ENCODE data around the gene RFX8. TPM values are rescaled to one million over a fixed set of nuclear protein-coding genes. Genes with fewer than 3 reads are reported as not detected.
"Not testable (repeated sequence)": the region's sequence is repeated elsewhere in the genome, so short reads cannot be mapped to it uniquely, and the experiment has no call there.

The RFX8 gene
- total RNA-seq, 2 donors from 2014 or later, result 0.97 TPM; not detected in 1

DNA sequence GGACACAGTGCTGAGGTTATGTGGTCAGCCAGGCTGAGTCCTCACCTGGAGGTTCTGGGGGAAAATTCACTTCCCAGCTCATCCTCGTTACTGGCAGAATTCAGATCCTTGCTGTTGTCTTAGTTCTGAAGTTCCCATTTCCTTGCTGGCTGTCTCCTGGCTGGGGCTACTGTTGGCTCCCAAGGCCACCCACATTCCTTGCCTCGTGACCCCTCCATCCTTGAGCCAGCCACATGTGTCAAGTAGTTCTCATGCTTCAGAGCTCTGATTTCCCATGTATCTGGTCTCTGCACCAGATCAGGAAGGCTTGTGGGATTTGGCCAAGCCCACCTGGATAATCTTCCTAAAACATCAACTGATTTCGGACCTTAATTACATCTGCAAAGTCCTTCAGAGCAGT is 38.1 kb upstream of the RFX8 start:
- WGBS, result 97% methylated on average over 3 of the region's 3 CpGs
- no peaks in the 10 kb centered on the region for H3K9me3 ChIP-seq
- no peak for DNase-seq (ENCODE audit: low spot score)
- H3K4me1 ChIP-seq (replicated peaks), result no peaks in the 10 kb centered on the region
- no peaks in the 10 kb centered on the region for H3K27me3 ChIP-seq (replicated peaks; ENCODE audit: insufficient read depth)
- no peak overlapping the region for H3K27ac ChIP-seq
- H3K36me3 ChIP-seq, result no peaks in the 10 kb centered on the region
- no peak for TF ChIP-seq POLR2AphosphoS5 (IDR thresholded peaks at IDR 0.05)
- no peak overlapping the region for H3K4me3 ChIP-seq
- intact Hi-C loops (cut with DNase I), result loop anchor here (10.0 kb wide), 1 partner anchor 182 kb away; the partner anchor contains the start of gene MAP4K4

- WGBS, result 100% methylated on average over 1 of the region's 1 CpG
- H3K9me3 ChIP-seq, result no peaks in the 10 kb centered on the region
- TF ChIP-seq CTCF (IDR thresholded peaks at IDR 0.05) (no peak), POLR2A (IDR thresholded peaks at IDR 0.05) (no peak)
- H3K27ac ChIP-seq, result no peak overlapping the region
- H3K27me3 ChIP-seq (replicated peaks; ENCODE audit: insufficient read depth), result no peaks in the 10 kb centered on the region
- intact Hi-C loops (cut with DNase I), result loop anchor here (10.0 kb wide), 1 partner anchor 183 kb away; the partner anchor contains the start of gene MAP4K4
- no peak for DNase-seq (ENCODE audit: low spot score)
- H3K4me1 ChIP-seq (replicated peaks), result no peaks in the 10 kb centered on the region
- H3K4me3 ChIP-seq, result no peak overlapping the region
- no peaks in the 10 kb centered on the region for H3K36me3 ChIP-seq
Measured at GRCh38 chr2:101511381-101511780, 36.5 kb upstream of the RFX8 start.

GRCh38 chr2:101509499-101510284 is 34.8 kb upstream of the RFX8 start:
- TF ChIP-seq POLR2A (IDR thresholded peaks at IDR 0.05) (no peak), POLR2AphosphoS5 (IDR thresholded peaks at IDR 0.05) (no peak), CTCF (IDR thresholded peaks at IDR 0.05) (no peak)
- no peaks in the 10 kb centered on the region for H3K27me3 ChIP-seq (replicated peaks; ENCODE audit: insufficient read depth)
- 55% methylated on average over 8 of the region's 8 CpGs for WGBS
- no peak overlapping the region for H3K27ac ChIP-seq
- DNase-seq (ENCODE audit: low spot score), result no peak
- no peak overlapping the region for H3K4me3 ChIP-seq
- intact Hi-C loops (cut with DNase I), result loop anchor here (10.0 kb wide), 1 partner anchor 185 kb away; the partner anchor contains the start of gene MAP4K4
- H3K4me1 ChIP-seq (replicated peaks), result no peaks in the 10 kb centered on the region
- H3K9me3 ChIP-seq, result no peaks in the 10 kb centered on the region
- no peaks in the 10 kb centered on the region for H3K36me3 ChIP-seq

GRCh38 chr2:101508636-101509035 is 33.7 kb upstream of the RFX8 start:
- H3K4me1 ChIP-seq (replicated peaks), result no peaks in the 10 kb centered on the region
- intact Hi-C loops (cut with DNase I), result no loop called here
- DNase-seq (ENCODE audit: low spot score), result no peak
- no peaks in the 10 kb centered on the region for H3K27me3 ChIP-seq (replicated peaks; ENCODE audit: insufficient read depth)
- H3K4me3 ChIP-seq, result no peak overlapping the region
- 75% methylated on average over 5 of the region's 5 CpGs for WGBS
- TF ChIP-seq POLR2AphosphoS5 (IDR thresholded peaks at IDR 0.05) (no peak), CTCF (IDR thresholded peaks at IDR 0.05) (no peak), POLR2A (IDR thresholded peaks at IDR 0.05) (no peak)
- H3K9me3 ChIP-seq, result no peaks in the 10 kb centered on the region
- no peak overlapping the region for H3K27ac ChIP-seq
- H3K36me3 ChIP-seq, result no peaks in the 10 kb centered on the region

- H3K36me3 ChIP-seq; H3K4me3 ChIP-seq; H3K27ac ChIP-seq; H3K4me1 ChIP-seq (replicated peaks); intact Hi-C loops (cut with DNase I); H3K27me3 ChIP-seq (replicated peaks; ENCODE audit: insufficient read depth); DNase-seq (ENCODE audit: low spot score); H3K9me3 ChIP-seq: not testable (repeated sequence)
- 96% methylated on average over 4 of the region's 4 CpGs for WGBS
Measured at GRCh38 chr2:101505276-101505675, 30.4 kb upstream of the RFX8 start.

DNA sequence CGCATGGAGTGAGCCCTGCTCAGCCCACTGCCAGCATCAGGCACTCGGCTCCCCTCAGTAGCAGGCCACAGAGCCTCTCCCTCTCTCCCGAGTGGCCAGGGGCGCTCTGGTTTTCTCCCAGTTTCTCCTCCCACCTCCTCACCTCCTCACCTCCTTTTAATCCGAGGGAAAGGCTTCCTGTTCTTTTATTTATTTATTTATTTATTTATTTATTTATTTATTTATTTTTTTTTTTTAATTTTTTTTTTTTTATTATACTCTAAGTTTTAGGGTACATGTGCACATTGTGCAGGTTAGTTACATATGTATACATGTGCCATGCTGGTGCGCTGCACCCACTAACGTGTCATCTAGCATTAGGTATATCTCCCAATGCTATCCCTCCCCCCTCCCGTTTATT is 29.8 kb upstream of the RFX8 start:
- H3K27me3 ChIP-seq (replicated peaks; ENCODE audit: insufficient read depth); H3K4me3 ChIP-seq; H3K4me1 ChIP-seq (replicated peaks); DNase-seq (ENCODE audit: low spot score); H3K9me3 ChIP-seq; H3K36me3 ChIP-seq; H3K27ac ChIP-seq; intact Hi-C loops (cut with DNase I): not testable (repeated sequence)
- 76% methylated on average over 8 of the region's 8 CpGs for WGBS
